ENCODE results near the gene SERTAD3. TPM values are rescaled to one million over a fixed set of nuclear protein-coding genes. Genes with fewer than 3 reads are reported as not detected.

The SERTAD3 gene
- total and polyA plus RNA-seq, 2 of the 8 experiments (the other 6 are each of a cell fraction or from before 2014, with no cell fraction given) = 15.1 to 32.1 TPM

- TF ChIP-seq EZH2 (IDR thresholded peaks at IDR 0.05; ENCODE audit: low read depth, low read length, severe bottlenecking) (no peak), JUND (IDR thresholded peaks at IDR 0.05; ENCODE audit: low read length) (no peak)
These were observed 23.1 kb downstream of the SERTAD3 start (continued) for GRCh38 chr19:40420766-40421765.
